NCI-H2196 treated with DMSO at 0.1 percent for 48 hours (cell line): ENCODE results near the gene NTN3.
A peak's percentile ranks its signal among the peaks of the same experiment; 100 is the strongest.
"Not testable (repeated sequence)": the region's sequence is repeated elsewhere in the genome, so short reads cannot be mapped to it uniquely, and the experiment has no call there.

Experiments used
- DNase-seq: peaks from one replicate; lab custom pipeline; 2025; ENCODE audit not compliant: unreplicated experiment; lab: John Stamatoyannopoulos, UW

NTN3 gene

DNA sequence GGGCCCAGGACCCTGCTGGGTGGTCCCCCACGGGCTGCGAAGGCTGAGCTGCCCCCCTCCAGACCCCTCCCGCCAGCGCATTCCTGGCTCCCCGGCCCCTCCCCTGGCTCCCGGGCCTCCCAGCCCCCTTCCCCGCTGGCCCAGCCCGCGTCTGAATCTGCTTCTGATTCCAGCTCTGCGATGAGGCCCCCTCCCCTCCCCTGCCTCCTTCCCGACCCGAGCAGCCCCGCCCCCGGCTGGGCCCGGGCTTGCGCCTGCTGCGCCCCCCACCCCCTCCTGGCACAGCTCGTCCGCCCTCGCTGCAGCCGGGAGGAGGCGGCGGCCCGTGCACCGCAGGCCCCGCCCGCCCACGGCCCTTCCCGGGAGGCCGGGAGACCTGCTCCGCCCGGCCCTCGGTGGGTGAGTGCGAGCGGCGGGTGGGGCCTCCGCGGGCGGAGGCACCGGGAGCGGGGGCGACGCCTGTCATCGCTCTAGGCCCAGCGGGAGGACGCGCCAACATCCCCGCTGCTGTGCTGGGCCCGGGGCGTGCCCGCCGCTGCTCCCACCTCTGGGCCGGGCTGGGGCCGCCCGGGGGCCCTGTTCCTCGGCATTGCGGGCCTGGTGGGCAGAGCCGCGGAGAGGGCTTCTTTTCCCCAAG lies at the start of gene NTN3:
Gene NTN3, plus strand, starts transcription at position 282 of the 637 bp plus-strand sequence. CDS start 405 bp downstream, outside the sequence.
- no peak for DNase-seq

- no peak for DNase-seq
Measured at GRCh38 chr16:2422123-2422867, 48.8 kb upstream of the NTN3 start.

- DNase-seq = no peak
Measured at GRCh38 chr16:2424061-2425007, 46.8 kb upstream of the NTN3 start.

- no peak for DNase-seq
Measured at GRCh38 chr16:2425008-2425518, 46.0 kb upstream of the NTN3 start.

GRCh38 chr16:2425825-2426430 lies 45.2 kb upstream of the NTN3 start:
- no peak for DNase-seq

GRCh38 chr16:2426941-2427361 lies 44.1 kb upstream of the NTN3 start:
- DNase-seq = no peak

DNA sequence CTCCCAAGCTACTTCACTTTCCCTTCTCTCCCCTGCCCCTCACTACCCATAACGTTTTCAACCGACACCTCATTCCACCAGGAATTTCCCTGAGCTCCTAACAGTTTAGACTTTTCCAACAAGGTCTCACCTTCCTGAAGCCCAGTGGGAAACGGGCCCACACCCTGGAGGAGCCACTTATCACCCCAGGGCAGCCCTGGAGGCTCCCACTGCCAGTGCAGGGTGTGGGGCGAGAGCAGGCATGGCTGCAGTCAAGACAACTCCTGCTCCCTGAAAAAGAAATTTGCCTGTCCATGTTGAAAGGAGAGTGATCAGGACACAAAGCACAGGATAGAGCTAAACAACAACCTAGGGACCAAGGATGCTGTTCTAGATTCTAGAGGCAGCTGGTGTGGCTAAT lies 43.6 kb upstream of the NTN3 start:
- DNase-seq = no peak

GRCh38 chr16:2428051-2428783 lies 42.9 kb upstream of the NTN3 start:
- peak; percentile 17 for DNase-seq

- no peak for DNase-seq
Measured at GRCh38 chr16:2428784-2429033, 42.4 kb upstream of the NTN3 start.

- DNase-seq = peak; percentile 84
Measured at GRCh38 chr16:2429034-2429770, 41.9 kb upstream of the NTN3 start, which contains the start of gene CCNF. Gene CCNF (plus strand): TSS chr16:2429447. CDS start chr16:2429482, 35 bp downstream.

DNA sequence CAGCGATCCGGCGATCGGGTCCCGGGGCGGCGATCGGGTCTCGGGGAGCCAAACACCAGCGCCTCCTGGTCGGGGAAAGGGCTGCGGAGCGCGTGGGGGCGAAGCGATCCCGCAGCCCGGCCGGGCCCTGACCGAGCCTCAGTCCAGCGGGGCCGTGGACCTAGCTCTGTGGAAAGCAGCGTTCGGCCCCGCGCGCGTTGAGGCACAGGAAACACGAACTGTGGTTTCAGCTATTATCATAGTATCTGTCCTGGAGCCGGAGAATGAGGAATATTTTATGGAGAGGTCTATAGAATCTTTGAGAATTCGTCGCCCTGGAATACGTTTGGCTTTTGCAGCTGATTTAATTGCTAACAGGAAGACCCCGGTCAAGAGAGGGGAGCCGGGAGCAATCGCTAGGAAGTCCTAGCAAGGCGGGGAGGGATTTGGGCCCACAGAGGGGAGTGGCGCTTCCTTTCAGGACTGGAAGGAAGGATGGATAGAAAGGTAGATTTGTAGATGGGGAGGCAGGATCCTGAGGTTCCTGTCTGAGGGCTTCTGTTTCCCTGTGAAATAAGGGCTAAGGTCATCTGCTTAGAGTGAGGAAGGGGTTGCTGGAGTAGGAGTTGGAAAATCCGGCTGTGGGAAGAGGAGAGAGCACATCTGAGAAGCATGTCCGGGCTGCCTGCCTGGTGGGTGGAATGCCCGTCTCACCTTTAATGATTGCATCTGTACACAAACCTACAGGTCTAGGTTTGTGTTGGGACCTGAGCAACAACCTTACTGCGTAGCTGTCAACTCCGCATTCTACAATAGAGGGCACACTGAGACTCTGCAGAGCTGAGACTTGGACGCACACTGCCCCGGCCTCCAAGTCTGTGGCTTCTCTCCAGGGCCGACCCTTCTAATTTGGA lies 41.1 kb upstream of the NTN3 start:
- no peak for DNase-seq

DNA sequence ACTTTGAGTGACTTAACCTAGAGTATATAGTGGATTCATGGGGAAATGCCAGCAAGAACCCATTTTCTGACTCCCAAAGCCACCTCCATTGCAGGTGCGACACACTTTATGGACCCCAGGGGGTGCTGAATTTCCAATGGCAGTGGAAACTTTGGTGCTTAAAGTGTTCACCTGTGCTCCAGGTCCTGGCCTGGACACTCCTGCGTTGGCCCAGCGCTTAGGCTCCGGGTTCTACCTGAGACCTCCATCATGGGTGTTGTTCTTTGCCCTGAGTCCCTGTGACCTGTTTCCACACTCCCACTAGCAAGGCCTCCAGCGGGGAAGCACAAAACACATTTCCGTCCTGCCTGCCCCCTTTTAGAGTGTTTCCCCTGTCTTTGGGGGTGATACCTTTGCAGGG lies 38.8 kb upstream of the NTN3 start:
- DNase-seq = no peak

GRCh38 chr16:2432801-2433505 lies 38.1 kb upstream of the NTN3 start:
- DNase-seq = no peak

- DNase-seq = not testable (repeated sequence)
Measured at GRCh38 chr16:2435236-2435635, 35.9 kb upstream of the NTN3 start.

- no peak for DNase-seq
Measured at GRCh38 chr16:2436110-2436509, 35.0 kb upstream of the NTN3 start.

DNA sequence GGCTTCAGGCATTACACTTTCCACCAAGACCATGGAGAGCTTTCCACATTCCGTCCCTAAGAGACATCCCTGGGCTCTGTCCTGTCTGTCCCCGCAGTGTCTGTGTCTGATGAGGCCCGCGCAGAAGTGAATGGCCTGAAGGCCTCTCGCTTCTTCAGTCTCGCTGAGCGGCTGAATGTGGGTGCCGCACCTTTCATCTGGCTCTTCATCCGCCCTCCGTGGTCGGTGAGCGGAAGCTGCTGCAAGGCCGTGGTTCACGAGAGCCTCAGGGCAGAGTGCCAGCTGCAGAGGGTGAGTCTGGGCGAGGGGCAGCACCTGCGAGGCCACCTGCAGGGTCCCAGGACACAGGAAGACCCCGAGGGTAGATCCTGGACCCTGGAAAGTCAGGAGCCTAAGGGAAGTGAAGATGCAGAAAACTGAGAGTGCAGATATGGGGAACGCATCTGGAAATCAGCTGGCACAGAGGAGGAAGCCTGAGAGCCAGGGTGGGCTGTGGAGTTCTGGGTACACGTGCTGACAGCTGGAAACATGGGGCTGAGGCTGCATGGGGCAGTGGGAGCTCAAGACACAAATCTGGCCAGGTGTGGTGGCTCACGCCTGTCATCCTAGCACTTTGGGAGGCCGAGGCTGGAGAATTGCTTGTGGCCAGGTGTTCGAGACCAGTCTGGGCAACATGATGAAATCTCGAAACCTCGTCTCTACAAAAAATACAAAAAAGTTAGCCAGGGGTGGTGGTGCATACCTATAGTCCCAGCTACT lies 33.9 kb upstream of the NTN3 start:
- DNase-seq = no peak

DNA sequence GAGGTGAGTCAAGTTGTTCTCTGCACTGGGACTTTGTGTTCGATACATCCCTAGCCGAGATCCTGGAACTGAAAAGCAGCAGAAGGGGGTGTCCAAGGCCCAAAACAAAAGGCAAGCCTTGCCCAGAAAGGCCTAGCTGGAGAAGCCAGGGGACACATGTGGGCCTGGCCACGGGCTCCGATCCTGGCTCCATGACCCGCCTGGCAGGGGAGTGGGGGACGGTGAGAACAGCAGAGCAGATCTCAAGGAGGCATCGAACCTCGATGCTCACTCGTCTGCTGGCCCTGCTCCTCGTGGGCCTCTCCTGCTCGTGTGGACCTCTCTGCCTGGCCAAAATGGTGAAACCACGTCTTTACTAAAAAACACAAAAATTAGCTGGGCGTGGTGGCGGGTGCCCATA lies 33.0 kb upstream of the NTN3 start:
- no peak for DNase-seq
